ENCODE data around the gene ZNF709.

DNA sequence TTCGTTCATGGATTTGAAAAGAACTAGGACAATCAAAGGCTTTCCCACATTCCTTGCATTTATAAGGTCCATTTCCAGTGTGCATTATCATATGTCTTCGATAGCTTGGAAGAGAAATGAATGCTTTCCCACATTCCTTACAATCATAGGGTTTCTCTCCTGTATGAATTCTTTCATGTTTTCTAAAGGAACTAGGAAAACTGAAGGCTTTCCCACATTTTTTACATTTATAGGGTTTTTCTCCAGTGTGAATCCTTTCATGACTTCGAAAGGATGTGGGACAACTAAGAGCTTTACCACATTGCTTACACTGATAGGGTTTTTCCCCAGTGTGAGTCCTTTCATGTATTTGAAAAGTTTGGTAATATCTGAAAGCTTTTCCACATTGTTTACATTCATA lies 19.8 kb downstream of the ZNF709 start:
- TF ChIP-seq ATF1 (CRISPR knock-in tag; IDR thresholded peaks at IDR 0.05) = no peak
- TF ChIP-seq MXD4 (CRISPR knock-in tag; IDR thresholded peaks at IDR 0.05) = no peak
- TF ChIP-seq POLR2AphosphoS2 (IDR thresholded peaks at IDR 0.05; ENCODE audit: low read depth, low read length) = no peak
